ENCODE data around the gene CSNK1A1.

DNA sequence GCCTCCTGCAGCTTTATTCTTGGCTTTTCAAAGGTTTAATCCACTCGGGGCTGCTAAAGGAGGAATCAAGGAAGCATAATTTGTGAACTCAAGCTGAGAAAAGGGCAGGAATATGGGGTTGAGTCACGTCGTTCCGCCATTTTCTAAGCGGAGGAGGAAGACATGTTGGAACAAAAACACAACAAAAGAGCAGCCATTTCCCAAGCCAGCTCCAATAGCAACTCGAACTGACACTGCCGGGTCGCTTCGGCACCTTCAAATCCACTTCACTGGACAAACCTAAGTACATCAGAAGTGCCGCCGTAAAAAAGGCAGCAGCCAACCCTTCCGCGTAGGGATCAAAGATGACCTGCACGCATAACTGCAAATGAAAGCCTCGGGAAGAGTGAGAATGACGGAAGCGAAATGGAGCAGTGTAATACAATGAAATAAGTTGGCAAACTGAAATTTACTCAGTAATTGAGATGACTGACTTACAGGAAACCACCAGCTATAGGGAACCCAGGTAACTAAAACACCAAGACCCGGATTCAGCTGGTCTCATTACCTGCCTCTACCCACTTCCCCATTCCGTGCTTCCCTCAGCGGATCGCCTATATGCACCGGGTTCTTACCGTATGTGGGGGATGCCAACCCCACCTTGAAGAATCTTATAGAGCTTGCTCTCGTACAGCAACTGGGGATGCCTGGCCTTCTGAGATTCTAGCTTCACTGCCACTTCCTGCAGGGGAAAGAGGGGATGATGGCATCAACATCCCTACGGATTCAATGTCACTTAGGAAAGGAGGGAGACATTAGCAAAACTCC lies 1.6 kb downstream of the CSNK1A1 start:
- TF ChIP-seq TARDBP (IDR thresholded peaks at IDR 0.05) (no peak), ZNF384 (IDR thresholded peaks at IDR 0.05) (no peak)

All from HEK293T (cell line).